SK-N-SH (cell line): ENCODE measurements around the gene ANKH. TPM values are rescaled to one million over a fixed set of nuclear protein-coding genes. Genes with fewer than 3 reads are reported as not detected.

Experiments
- CTCF ChIA-PET: fragments of 300-600, 350-600 bp; formaldehyde crosslinking; extraction: SDS; loops from one replicate; lab custom pipeline; 2021; lab: Yijun Ruan, JAX
- POLR2A ChIA-PET: fragments of 350-600 bp; sonication (Branson Sonifier 250); formaldehyde crosslinking; extraction: SDS; loops from one replicate; lab custom pipeline; 2020; ENCODE audit warnings: antibody characterized with exemption, inconsistent platforms; lab: Yijun Ruan, JAX
- DNase-seq: peaks from one replicate; pipeline ENCODE4 v3.0.0; 2012
- H2AFZ ChIP-seq: fragments of 200-600 bp; sonication (generic); 2 replicates; pipeline ENCODE4 v1.8.1; 2016; ENCODE audit warnings: antibody characterized with exemption, mild to moderate bottlenecking, low read depth
- H3F3A ChIP-seq: fragments of 200-600 bp; sonication (generic); replicated peaks from 2 replicates; pipeline ENCODE3; 2016; ENCODE audit warnings: antibody characterized with exemption, mild to moderate bottlenecking; ENCODE audit not compliant: insufficient read depth
- H3K27ac ChIP-seq, 2 experiments: fragments of 200-500 bp in 1 of 2; fragments of 200-600 bp in 1 of 2; sonication (Bioruptor generic) in 1 of 2; sonication (generic), shearing (Covaris generic) in 1 of 2; 2 replicates each; pipeline versions ENCODE4 v1.5.1 to v1.6.1; 2014 to 2016; ENCODE audit warnings: low read depth in 2 of 2, inconsistent platforms in 1 of 2, low read length in 1 of 2, mild to moderate bottlenecking in 1 of 2, mixed read lengths in 1 of 2
- H3K27me3 ChIP-seq: fragments of 200-600 bp; sonication (generic), shearing (Covaris generic); 2 replicates; pipeline ENCODE4 v1.6.1; 2016; ENCODE audit warnings: mixed run types; ENCODE audit not compliant: insufficient read depth
- H3K36me3 ChIP-seq, 2 experiments: fragments of 200-500 bp in 1 of 2; fragments of 200-600 bp in 1 of 2; sonication (Bioruptor generic) in 1 of 2; sonication (generic) in 1 of 2; replicated peaks in 1 of 2; 2 replicates each; pipeline versions ENCODE3 to v1.5.1; 2014 to 2016; ENCODE audit warnings: low read length in 1 of 2, mild to moderate bottlenecking in 1 of 2; ENCODE audit not compliant: insufficient read depth in 2 of 2, control insufficient read depth in 1 of 2
- H3K4me1 ChIP-seq, 2 experiments: fragments of 200-500 bp in 1 of 2; fragments of 200-600 bp in 1 of 2; sonication (Bioruptor generic) in 1 of 2; sonication (generic), shearing (Covaris generic) in 1 of 2; 2 replicates each; pipeline versions ENCODE4 v1.5.1 to v1.6.1; 2014 to 2016; ENCODE audit warnings: low read depth in 1 of 2, low read length in 1 of 2, mixed run types in 1 of 2; ENCODE audit not compliant: insufficient read depth in 2 of 2, control insufficient read depth in 1 of 2
- H3K4me2 ChIP-seq: fragments of 200-600 bp; sonication (generic), shearing (Covaris generic); 2 replicates; pipeline ENCODE4 v1.6.1; 2017; ENCODE audit warnings: mixed run types
- H3K4me3 ChIP-seq, 2 experiments: fragments of 200-500 bp in 1 of 2; fragments of 200-600 bp in 1 of 2; sonication (Bioruptor generic) in 1 of 2; sonication (generic), shearing (Covaris generic) in 1 of 2; 2 replicates each; pipeline versions ENCODE4 v1.5.1 to v1.8.1; 2014 to 2016; ENCODE audit warnings: low read depth in 2 of 2, inconsistent platforms in 1 of 2, low read length in 1 of 2, mild to moderate bottlenecking in 1 of 2, mixed read lengths in 1 of 2, moderate library complexity in 1 of 2
- H3K79me2 ChIP-seq: fragments of 200-600 bp; sonication (generic); 2 replicates; pipeline ENCODE4 v1.8.1; 2017; ENCODE audit warnings: mild to moderate bottlenecking; ENCODE audit not compliant: insufficient read depth
- H3K9ac ChIP-seq: fragments of 200-600 bp; sonication (generic); 2 replicates; pipeline ENCODE4 v1.6.1; 2017; ENCODE audit warnings: mixed run types
- H3K9me2 ChIP-seq: fragments of 200-600 bp; sonication (generic); 2 replicates; pipeline ENCODE4 v1.6.1; 2017; ENCODE audit warnings: mixed run types
- H3K9me3 ChIP-seq: fragments of 200-600 bp; sonication (generic); 2 replicates; pipeline ENCODE4 v1.6.1; 2017; ENCODE audit warnings: mixed run types, mild to moderate bottlenecking, moderate library complexity
- H4K20me1 ChIP-seq: fragments of 200-600 bp; sonication (generic); 2 replicates; pipeline ENCODE4 v1.6.1; 2017; ENCODE audit warnings: mild to moderate bottlenecking, mixed run types; ENCODE audit not compliant: insufficient read depth
- CHD2 ChIP-seq: fragments of 150-350 bp; IDR thresholded peaks from 2 replicates; pipeline ENCODE4 v1.6.1; 2018; ENCODE audit warnings: low read length; ENCODE audit not compliant: partially characterized antibody
- CTCF ChIP-seq: fragments of 200-600 bp; sonication (generic); IDR thresholded peaks from 2 replicates; pipeline ENCODE4 v1.6.1; 2017; ENCODE audit warnings: antibody characterized with exemption, mild to moderate bottlenecking, moderate library complexity
- ELF1 ChIP-seq: IDR thresholded peaks from 2 replicates; pipeline ENCODE4 v1.4.0; 2012
- EP300 ChIP-seq, 2 experiments: IDR thresholded peaks; 2 replicates each; pipeline versions ENCODE4 v1.4.0 to v1.6.1; 2012; ENCODE audit warnings: borderline replicate concordance in 1 of 2, low read depth in 1 of 2, low read length in 1 of 2
- EZH2phosphoT487 ChIP-seq: fragments of 200-600 bp; sonication (generic); IDR thresholded peaks from 2 replicates; pipeline ENCODE4 v1.6.1; 2017; ENCODE audit warnings: low read depth, mixed run types, mild to moderate bottlenecking, antibody characterized with exemption, moderate library complexity, borderline replicate concordance
- GATA2 ChIP-seq: sonication (generic); formaldehyde crosslinking; IDR thresholded peaks from 2 replicates; pipeline ENCODE4 v1.5.0; 2020; ENCODE audit warnings: mild to moderate bottlenecking, missing genetic modification reagents
- JUND ChIP-seq: IDR thresholded peaks from 2 replicates; pipeline ENCODE4 v1.4.0; 2012
- MAX ChIP-seq: IDR thresholded peaks from 2 replicates; pipeline ENCODE4 v1.4.0; 2012; ENCODE audit warnings: low read depth
- MEF2A ChIP-seq: IDR thresholded peaks from 2 replicates; pipeline ENCODE4 v1.4.0; 2012; ENCODE audit warnings: low read depth, borderline replicate concordance
- MXI1 ChIP-seq: IDR thresholded peaks from 2 replicates; pipeline ENCODE4 v1.6.1; 2012; ENCODE audit warnings: mild to moderate bottlenecking, low read depth, low read length, improper control_type of control experiment
- NRF1 ChIP-seq: IDR thresholded peaks from 2 replicates; pipeline ENCODE4 v1.6.1; 2012; ENCODE audit warnings: low read depth, mild to moderate bottlenecking, low read length
- RCOR1 ChIP-seq: fragments of 150-350 bp; IDR thresholded peaks from 2 replicates; pipeline ENCODE4 v1.6.1; 2017; ENCODE audit warnings: antibody characterized with exemption, low read length
- RXRA ChIP-seq: IDR thresholded peaks from 2 replicates; pipeline ENCODE4 v1.4.0; 2012; ENCODE audit warnings: low read depth, mild to moderate bottlenecking, borderline replicate concordance
- USF1 ChIP-seq: IDR thresholded peaks from 2 replicates; pipeline ENCODE4 v1.4.0; 2012; ENCODE audit warnings: low read depth, borderline replicate concordance
- USF2 ChIP-seq: fragments of 150-350 bp; IDR thresholded peaks from 2 replicates; pipeline ENCODE4 v1.6.1; 2017; ENCODE audit warnings: antibody characterized with exemption, low read length, low read depth, borderline replicate concordance
- YY1 ChIP-seq: IDR thresholded peaks from 2 replicates; pipeline ENCODE4 v1.4.0; 2012; ENCODE audit warnings: low read depth, mild to moderate bottlenecking
- WGBS: methylation state at CpG from one replicate; pipeline ENCODE4 v1.1.6; 2017; ENCODE audit warnings: low lambda C conversion rate; 5-methylcytosine and 5-hydroxymethylcytosine counted together
- polyA plus RNA-seq, 3 experiments: library from polyadenylated mRNA; depleted of rRNA; stranded (reverse); fragments of >200 nt; gene quantifications; 2 replicates each; pipeline ENCODE4 v1.2.3, GENCODE V29; 2012

Gene ANKH
- polyA plus RNA-seq, 1 of the 3 experiments (the other 2 are of a cell fraction) = 22.0 TPM

- H3K4me3 ChIP-seq = peak overlapping the region; percentile 69 to 93
- peaks cover 7% of the 10 kb centered on the region for H3F3A ChIP-seq
- no peaks in the 10 kb centered on the region for H3K36me3 ChIP-seq
- H3K9ac ChIP-seq = peak overlapping the region; percentile 66
- TF ChIP-seq USF2 = no peak
- no peak for TF ChIP-seq RCOR1
- no peak for TF ChIP-seq NRF1
- peak; percentile 28 for TF ChIP-seq CTCF
- no peak for TF ChIP-seq GATA2
- TF ChIP-seq MEF2A = no peak
- TF ChIP-seq EP300 (IDR thresholded peaks at IDR 0.05; ENCODE audit: borderline replicate concordance in 1 of 2, low read depth in 1 of 2, low read length in 1 of 2) = no peak
- TF ChIP-seq JUND = no peak
- TF ChIP-seq CHD2 = no peak
- no peak for TF ChIP-seq RXRA
- no peak for TF ChIP-seq ELF1
- 0 out of 2 replicates have a peak, but pooled peaks have one; percentile 32 for TF ChIP-seq MAX
- TF ChIP-seq MXI1 = peak; percentile 48; the same call in 1 of the 2 replicates
- TF ChIP-seq YY1 = no peak
- no peak for TF ChIP-seq EZH2phosphoT487
- TF ChIP-seq USF1 = no peak
- peak; percentile 49 for DNase-seq
- peaks cover 18% of the 10 kb centered on the region; the same call in 1 of the 2 replicates for H4K20me1 ChIP-seq
- peaks cover 56% of the 10 kb centered on the region for H3K79me2 ChIP-seq
- ChIA-PET CTCF (interaction anchor here (0.9 to 4.4 kb wide), 15 partner anchors 8 to 185 kb away, joined by 3 to 31 read pairs (median 4); no protein-coding TSS in a partner anchor), POLR2A (no interaction called here)
- H3K4me2 ChIP-seq = peak overlapping the region; percentile 91
- no peak overlapping the region for H3K27ac ChIP-seq
- 16% methylated on average over 21 of the region's 21 CpGs for WGBS
- no peaks in the 10 kb centered on the region; the same call in 1 of the 2 replicates for H3K9me3 ChIP-seq
- H3K27me3 ChIP-seq = no peaks in the 10 kb centered on the region
- peak overlapping the region; percentile 74 for H2AFZ ChIP-seq
- H3K9me2 ChIP-seq = no peaks in the 10 kb centered on the region
- H3K4me1 ChIP-seq = peaks cover 0 to 13% of the 10 kb centered on the region in 2 experiments; a peak in 2 of 4 replicates
Observed at GRCh38 chr5:14870337-14871213, 1.0 kb downstream of the ANKH start.
